Fibroblast of skin of left quadriceps (primary cell): ENCODE measurements around the gene SMIM23.

Experiments used
- DNase-seq, 2 experiments: peaks; one replicate each; pipeline ENCODE4 v3.0.0-alpha.2; 2013; ENCODE audit warnings: low read depth in 2 of 2

Gene SMIM23

DNA sequence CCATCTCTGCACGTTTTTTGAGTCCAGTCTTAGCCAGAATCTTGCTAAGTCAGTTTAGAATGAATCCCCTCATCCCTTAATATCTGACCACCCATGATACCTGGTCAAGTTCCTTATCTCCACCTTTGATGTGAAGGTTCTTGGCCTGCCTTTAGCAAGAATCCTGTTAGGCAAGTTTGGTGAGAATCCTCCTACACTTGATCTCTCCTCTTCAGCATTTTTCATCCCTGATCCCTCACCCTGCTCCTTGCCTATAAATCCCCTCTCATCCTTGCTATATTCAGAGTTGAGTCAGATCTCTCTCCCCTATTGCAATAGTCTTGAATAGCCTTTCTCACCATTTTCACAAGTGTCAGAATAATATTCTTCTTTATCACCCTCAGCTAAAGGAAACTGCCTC, 31.0 kb downstream of the SMIM23 start:
- no peak for DNase-seq

GRCh38 chr5:171820561-171820960, 34.9 kb downstream of the SMIM23 start:
- DNase-seq, result no peak

DNA sequence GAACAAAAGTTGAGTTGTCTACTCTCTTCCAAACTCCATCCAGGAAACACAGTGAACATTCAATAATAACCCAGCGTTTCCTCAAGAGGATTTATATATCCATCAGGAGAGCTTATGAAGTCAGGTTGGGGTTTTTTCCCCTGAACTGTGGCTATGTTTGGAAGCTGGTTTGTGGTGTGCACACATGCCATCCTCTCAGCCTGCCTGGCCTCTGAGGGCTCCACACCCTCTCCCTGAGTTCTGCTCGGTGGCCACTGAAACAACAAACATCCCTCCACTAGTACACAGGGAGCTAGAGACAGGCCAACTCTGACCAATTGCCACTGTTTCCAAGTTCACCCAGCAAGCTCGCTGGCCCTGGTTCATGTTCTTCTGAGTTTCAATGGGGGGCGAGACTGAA, 35.7 kb downstream of the SMIM23 start:
- DNase-seq, result no peak

- DNase-seq, result no peak
Observed at GRCh38 chr5:171823269-171823668, 37.7 kb downstream of the SMIM23 start.

DNA sequence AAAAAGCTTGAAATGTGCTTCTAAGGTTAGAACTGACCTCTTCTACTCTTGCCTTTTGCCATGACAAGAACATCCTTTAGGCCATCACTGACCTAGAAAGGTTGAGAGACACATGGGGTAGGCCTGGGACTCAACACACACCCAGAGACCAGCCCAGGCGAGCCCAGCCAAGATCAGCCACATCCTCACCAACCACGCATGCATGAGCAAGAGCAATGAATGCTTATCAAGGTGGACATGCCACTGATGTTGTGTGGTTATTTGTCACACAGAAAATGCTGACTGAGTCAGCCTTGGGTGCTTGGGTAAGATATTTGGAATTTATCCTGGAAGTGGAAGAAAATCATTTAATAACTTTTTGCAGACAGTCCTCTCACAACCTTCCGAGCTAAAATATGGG, 39.4 kb downstream of the SMIM23 start:
- no peak for DNase-seq

DNA sequence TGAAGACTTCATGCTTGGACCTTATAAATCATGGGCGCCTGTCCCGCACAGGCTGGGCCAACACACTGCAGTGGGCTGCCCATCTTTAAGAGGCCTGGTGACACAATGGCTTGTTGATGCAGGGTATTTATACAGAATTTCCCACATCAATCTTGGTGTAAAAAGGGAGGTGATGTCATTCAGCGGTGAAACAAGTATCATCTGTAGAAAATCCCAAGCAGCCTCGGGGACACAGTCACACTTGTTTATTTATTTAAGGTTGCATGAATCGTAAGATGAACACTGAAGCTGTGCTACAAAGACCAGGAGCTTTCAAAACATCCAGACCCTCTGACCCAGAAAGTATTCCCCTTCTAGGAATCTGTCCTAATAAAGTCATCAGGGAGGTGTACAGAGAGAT, 40.5 kb downstream of the SMIM23 start:
- no peak for DNase-seq

DNA sequence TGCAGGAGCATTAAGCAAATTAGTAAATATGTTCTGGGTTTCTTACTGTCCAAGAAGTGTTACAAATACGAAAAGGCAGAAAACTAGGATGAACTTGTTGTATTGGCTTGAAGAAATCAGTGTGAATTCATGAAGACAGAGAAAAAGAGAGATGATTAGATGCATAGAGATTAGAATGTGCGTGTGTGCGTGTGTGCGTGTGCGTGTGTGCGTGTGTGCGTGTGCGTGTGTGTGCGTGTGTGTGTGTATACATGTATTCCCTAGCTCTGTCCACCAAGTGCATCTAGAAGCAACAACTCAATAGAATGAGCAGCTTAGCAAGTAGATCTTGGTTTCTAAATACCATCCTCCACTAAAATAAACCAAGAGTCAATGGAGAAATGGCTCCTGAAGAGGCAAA, 41.5 kb downstream of the SMIM23 start:
- DNase-seq, result no peak

- DNase-seq, result no peak
Observed at GRCh38 chr5:171830686-171831085, 45.1 kb downstream of the SMIM23 start.

DNA sequence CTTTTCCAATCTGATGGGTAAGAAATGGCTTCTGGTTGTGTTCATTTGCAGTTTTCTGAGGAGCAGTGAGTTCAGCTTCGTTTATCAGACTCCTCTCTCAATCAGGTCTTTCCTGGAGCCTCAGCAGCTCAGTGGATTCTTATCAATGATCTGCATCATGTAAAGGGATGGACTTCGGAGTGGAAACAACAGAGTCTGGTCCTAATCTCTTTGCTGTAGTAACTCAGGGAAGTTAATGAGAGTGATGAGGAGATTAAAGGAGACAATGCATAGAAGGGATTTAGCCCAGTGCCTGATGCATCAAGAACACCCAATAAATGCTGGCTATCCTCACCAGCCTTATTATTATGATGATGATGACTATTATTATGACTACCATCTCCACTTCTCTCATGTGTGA, 47.2 kb downstream of the SMIM23 start:
- DNase-seq, result no peak

DNA sequence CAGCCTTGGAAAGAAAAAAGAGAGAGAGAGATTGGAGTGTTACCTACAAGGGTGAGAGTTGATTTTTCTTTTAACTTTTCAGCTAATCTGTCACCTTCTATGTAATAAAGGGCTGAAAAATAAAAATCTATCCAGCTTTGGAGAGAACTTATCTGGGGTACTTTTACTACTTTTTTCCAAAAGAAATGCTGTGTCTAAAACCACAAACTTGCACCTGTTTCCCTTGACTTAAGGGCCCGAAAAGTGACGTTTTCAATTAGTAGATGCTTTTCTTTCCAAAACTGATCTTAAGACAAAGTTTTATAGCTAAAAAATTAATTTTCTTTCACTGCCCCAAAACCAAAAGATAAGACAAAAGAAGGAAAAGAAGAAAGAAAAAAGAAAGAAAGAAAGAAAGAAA, 48.8 kb downstream of the SMIM23 start:
- no peak for DNase-seq

- DNase-seq, result no peak
Observed at GRCh38 chr5:171835066-171835465, 49.4 kb downstream of the SMIM23 start.

DNA sequence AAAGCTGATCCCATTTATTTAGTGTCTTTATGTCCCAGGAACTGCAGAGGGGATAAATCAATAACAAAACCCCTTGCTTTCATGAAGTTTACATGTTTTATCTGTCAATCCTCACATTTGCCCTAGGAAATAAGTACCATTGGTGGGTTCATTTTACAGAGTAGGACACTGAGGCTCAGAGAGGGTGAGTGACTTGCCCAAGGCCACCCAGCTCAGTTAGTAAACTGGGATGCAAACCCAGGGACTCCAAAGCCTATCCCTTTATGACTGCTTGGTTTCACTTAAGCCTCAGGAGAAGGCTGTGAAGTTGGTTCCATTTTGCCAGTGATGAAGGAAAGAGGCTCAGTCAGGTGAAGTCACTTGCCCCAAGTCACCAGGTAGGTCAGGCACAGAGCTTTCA, 51.9 kb downstream of the SMIM23 start:
- no peak for DNase-seq

DNA sequence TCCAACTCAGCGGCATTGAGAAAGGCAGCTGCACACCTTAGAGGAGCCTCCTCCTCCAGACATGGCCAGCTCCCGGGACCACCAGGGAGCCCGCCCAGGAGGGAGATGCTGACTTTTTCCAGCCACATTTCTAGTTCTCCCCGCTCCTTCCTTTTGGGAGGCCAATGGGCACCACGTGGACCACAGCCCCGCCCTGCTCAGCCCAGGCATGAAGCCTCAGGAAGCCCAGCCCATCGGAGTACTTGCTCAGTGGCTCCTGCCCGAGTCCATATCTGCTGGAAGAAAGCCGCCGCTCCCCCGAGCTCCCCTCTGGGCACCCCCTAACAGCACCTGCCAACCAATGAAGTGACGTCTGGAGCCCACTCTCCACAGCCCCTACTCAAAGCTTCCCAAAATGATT, 52.4 kb downstream of the SMIM23 start:
- DNase-seq, result no peak

GRCh38 chr5:171839112-171839511, 53.5 kb downstream of the SMIM23 start:
- DNase-seq, result no peak

DNA sequence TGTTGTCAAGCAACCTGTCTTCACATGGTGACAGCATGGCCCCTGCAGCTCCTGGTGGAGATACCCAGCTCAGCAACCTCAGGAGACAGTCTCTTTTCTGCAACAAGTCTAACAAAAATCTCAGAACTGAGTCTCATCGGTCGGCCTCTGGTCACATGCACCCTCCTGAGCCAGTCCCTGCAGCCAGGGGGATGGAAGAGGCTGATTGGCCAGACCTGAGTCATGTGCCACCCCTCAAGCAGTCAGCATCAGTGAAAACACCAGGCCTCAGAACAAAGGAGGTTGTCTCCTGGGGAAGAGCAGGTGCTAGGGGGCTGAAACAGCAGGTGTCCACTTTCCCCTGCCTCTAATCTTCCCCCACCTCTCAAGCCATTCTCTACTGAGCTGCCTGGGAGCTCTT, 54.4 kb downstream of the SMIM23 start:
- no peak for DNase-seq
